Neural crest cell (in vitro differentiated cells): ENCODE data around the gene LRP3. TPM values are rescaled to one million over a fixed set of nuclear protein-coding genes. Genes with fewer than 3 reads are reported as not detected.
"Not testable (repeated sequence)": the region's sequence is repeated elsewhere in the genome, so short reads cannot be mapped to it uniquely, and the experiment has no call there.

Experiments
- DNase-seq: peaks from one replicate; pipeline ENCODE4 v3.0.0; 2021; ENCODE audit warnings: low read depth, mixed read lengths, low spot score
- H3K27ac Mint-ChIP-seq: one replicate; pipeline ENCODE4 v1.8.0; 2021; ENCODE audit warnings: mild to moderate bottlenecking, mixed read lengths; ENCODE audit not compliant: unreplicated experiment
- H3K27me3 Mint-ChIP-seq: 2 replicates; pipeline ENCODE4 v1.8.0; 2021; ENCODE audit warnings: low read depth, mild to moderate bottlenecking, mixed read lengths
- H3K36me3 Mint-ChIP-seq: 2 replicates; pipeline ENCODE4 v1.8.0; 2021; ENCODE audit warnings: low read depth, mild to moderate bottlenecking, mixed read lengths
- H3K4me1 Mint-ChIP-seq: 2 replicates; pipeline ENCODE4 v1.8.0; 2021; ENCODE audit warnings: mixed read lengths
- H3K4me3 Mint-ChIP-seq: one replicate; pipeline ENCODE4 v1.8.0; 2021; ENCODE audit warnings: mild to moderate bottlenecking, mixed read lengths
- H3K9me3 Mint-ChIP-seq: 2 replicates; pipeline ENCODE4 v1.8.0; 2021; ENCODE audit warnings: mixed read lengths
- long read RNA-seq: library from polyadenylated mRNA; unstranded; transcript quantifications from one replicate; pipeline ENCODE4 v2.0.0, GENCODE V29; 2020
- total RNA-seq: library from RNA; stranded (reverse); gene quantifications from 2 replicates; pipeline ENCODE4 v1.2.1, GENCODE V29; 2021
- TF ChIP-seq, protein P1 (sequence below): fragments of 200-600 bp; sonication (generic); conservative IDR thresholded peaks from 2 replicates; pipeline ENCODE4 v1.5.0; 2021; ENCODE audit warnings: antibody characterized with exemption, mild to moderate bottlenecking

LRP3 gene, protein sequence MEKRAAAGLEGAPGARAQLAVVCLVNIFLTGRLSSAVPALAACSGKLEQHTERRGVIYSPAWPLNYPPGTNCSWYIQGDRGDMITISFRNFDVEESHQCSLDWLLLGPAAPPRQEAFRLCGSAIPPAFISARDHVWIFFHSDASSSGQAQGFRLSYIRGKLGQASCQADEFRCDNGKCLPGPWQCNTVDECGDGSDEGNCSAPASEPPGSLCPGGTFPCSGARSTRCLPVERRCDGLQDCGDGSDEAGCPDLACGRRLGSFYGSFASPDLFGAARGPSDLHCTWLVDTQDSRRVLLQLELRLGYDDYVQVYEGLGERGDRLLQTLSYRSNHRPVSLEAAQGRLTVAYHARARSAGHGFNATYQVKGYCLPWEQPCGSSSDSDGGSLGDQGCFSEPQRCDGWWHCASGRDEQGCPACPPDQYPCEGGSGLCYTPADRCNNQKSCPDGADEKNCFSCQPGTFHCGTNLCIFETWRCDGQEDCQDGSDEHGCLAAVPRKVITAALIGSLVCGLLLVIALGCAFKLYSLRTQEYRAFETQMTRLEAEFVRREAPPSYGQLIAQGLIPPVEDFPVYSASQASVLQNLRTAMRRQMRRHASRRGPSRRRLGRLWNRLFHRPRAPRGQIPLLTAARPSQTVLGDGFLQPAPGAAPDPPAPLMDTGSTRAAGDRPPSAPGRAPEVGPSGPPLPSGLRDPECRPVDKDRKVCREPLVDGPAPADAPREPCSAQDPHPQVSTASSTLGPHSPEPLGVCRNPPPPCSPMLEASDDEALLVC
- 79.6 and 85.6 TPM in 2 replicates for total RNA-seq
- long read RNA-seq, partial matches to known transcripts, result 0 of 1 reads
- long read RNA-seq, other reads (novel, unspliced or antisense), result 1 of 1 reads

DNA sequence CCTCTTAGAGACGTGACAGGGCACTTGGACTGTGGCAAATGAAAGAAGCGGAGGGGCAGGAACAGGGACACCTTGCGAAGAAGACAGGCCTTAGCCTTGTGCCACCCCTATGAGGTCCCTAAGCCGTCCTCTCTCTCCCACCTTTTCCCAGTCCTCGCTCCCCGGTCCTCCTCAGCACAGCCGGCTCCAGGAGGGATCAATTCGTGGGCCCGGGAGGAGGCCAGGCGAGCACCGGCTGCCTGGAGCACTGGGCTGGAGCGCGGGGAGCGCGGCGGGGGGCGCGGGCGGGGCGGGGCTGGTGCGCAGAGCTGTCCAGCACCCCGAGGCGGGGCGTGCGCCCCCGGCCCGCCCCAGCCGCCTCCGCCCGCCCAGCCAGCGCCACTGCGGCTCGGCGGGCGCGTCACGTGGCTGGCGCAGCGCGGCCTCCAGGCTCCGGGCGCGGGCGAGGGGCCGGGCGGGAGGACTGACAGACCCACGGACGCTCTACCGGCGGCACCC lies at the start of gene LRP3:
Gene LRP3 (plus strand): TSS at position 466 of the 498 bp plus-strand sequence. CDS start 456 bp downstream, outside the sequence.
- Mint-ChIP-seq H3K4me3 (peak within 1 kb of the TSS; percentile 96), H3K9me3 (no peaks in the 10 kb centered on the region), H3K36me3 (no peaks in the 10 kb centered on the region), H3K27me3 (peaks cover 2% of the 10 kb centered on the region), H3K27ac (peak within 1 kb of the TSS; percentile 75), H3K4me1 (peaks cover 8% of the 10 kb centered on the region)
- TF ChIP-seq, protein P1, sequence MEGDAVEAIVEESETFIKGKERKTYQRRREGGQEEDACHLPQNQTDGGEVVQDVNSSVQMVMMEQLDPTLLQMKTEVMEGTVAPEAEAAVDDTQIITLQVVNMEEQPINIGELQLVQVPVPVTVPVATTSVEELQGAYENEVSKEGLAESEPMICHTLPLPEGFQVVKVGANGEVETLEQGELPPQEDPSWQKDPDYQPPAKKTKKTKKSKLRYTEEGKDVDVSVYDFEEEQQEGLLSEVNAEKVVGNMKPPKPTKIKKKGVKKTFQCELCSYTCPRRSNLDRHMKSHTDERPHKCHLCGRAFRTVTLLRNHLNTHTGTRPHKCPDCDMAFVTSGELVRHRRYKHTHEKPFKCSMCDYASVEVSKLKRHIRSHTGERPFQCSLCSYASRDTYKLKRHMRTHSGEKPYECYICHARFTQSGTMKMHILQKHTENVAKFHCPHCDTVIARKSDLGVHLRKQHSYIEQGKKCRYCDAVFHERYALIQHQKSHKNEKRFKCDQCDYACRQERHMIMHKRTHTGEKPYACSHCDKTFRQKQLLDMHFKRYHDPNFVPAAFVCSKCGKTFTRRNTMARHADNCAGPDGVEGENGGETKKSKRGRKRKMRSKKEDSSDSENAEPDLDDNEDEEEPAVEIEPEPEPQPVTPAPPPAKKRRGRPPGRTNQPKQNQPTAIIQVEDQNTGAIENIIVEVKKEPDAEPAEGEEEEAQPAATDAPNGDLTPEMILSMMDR, result no peak
- peak; percentile 43 for DNase-seq

DNA sequence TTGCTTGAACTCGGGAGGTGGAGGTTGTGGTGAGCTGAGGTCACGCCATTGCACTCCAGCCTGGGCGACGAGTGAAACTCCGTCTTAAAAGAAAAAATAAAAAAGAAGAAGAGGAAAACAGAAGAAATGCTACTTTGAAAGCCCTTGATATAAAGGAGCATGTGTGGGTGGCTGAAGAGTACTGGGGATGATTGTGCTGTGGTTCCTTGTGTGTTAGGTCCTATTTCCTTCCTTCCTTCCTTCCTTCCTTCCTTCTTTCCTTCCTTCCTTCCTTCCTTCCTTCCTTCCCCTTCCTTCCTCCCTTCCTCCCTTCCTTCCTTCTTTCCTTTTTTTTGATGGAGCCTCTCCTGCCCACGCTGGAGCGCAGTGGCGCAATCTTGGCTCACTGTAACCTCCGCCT lies 47.9 kb upstream of the LRP3 start:
- no peak for DNase-seq
- TF ChIP-seq, protein P1, result no peak
- H3K4me1 Mint-ChIP-seq, result peaks cover 5% of the 10 kb centered on the region
- H3K4me3 Mint-ChIP-seq, result no peak overlapping the region
- no peaks in the 10 kb centered on the region for H3K9me3 Mint-ChIP-seq
- no peak overlapping the region for H3K27ac Mint-ChIP-seq
- H3K36me3 Mint-ChIP-seq, result no peaks in the 10 kb centered on the region
- H3K27me3 Mint-ChIP-seq, result peaks cover 2% of the 10 kb centered on the region

DNA sequence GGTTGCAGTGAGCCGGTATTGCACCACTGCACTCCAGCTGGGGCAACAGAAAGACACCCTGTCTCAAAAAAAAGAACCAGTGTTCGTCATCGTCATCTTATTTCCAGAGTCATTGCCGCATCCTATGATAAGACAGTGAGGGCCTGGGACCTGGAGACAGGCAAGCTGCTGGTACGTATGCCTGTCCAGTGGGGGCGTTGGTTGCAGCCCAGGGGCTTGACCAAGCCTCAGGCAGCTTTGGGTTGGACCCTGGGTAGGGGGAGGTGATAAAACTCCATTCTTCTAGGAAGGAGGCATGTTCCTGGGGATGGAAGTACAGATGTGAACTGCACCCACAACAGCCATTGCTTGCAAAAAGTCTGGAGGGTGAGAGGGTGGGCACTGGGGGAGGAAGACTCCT lies 46.6 kb upstream of the LRP3 start:
- TF ChIP-seq, protein P1, result no peak
- no peak for DNase-seq
- Mint-ChIP-seq H3K4me3 (no peak overlapping the region), H3K27ac (no peak overlapping the region), H3K36me3 (no peaks in the 10 kb centered on the region), H3K4me1 (peaks cover 5% of the 10 kb centered on the region), H3K9me3 (no peaks in the 10 kb centered on the region), H3K27me3 (peaks cover 2% of the 10 kb centered on the region)

DNA sequence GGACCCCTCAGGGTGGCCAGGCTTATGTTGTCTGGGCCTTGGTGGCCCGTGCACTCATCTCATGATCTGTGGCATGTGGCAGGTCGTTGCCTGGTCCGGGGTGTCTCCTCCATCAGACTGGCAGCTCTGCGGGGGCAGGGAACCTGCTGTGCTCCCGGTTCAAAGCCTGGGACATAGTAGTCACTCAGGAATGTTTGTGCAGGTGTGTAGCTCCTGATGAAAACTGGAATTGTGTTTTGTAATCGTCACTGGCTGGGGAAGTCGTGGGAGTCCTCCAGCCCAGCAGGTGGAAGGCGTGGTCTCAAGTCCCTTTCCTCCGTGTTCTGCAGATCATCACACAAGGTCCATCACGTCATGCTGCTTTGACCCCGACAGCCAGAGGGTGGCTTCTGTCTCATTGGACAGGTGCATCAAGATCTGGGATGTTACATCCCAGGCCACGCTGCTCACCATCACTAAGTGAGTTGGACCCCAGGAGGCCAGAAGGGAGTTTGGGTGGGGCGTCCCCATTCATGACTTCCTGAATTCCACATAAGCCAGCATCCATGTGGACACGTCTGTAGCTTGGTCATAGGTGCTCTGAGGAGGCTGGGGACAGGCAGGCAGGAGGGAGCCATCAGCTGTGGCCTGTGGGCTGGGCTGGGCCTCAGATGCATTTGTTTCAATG lies 43.1 kb upstream of the LRP3 start:
- no peak for DNase-seq
- Mint-ChIP-seq H3K4me1 (no peaks in the 10 kb centered on the region), H3K27ac (no peak overlapping the region), H3K9me3 (no peaks in the 10 kb centered on the region), H3K36me3 (no peaks in the 10 kb centered on the region), H3K4me3 (no peak overlapping the region), H3K27me3 (no peaks in the 10 kb centered on the region)
- TF ChIP-seq, protein P1, result no peak

DNA sequence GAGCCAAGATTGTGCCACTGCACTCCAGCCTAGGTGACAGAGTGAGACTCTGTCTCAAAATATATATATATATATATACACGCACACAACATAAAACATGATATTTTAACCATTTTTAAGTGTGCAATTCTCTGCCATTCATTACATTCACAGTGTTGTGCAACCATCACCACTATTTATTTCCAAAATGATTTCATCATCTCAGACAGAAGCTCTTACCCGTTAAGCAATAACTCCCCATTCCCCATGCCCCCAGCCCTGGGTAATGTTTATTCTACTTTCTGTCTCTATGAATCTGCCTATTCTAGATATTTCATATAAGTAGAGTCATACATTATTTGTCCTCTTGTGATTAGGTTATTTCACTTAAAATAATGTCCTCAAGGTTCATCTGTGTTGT lies 42.0 kb upstream of the LRP3 start:
- H3K4me3 Mint-ChIP-seq, result no peak overlapping the region
- no peak for DNase-seq
- TF ChIP-seq, protein P1, result no peak
- no peaks in the 10 kb centered on the region for H3K36me3 Mint-ChIP-seq
- no peak overlapping the region for H3K27ac Mint-ChIP-seq
- H3K9me3 Mint-ChIP-seq, result no peaks in the 10 kb centered on the region
- no peaks in the 10 kb centered on the region for H3K27me3 Mint-ChIP-seq
- no peaks in the 10 kb centered on the region for H3K4me1 Mint-ChIP-seq

DNA sequence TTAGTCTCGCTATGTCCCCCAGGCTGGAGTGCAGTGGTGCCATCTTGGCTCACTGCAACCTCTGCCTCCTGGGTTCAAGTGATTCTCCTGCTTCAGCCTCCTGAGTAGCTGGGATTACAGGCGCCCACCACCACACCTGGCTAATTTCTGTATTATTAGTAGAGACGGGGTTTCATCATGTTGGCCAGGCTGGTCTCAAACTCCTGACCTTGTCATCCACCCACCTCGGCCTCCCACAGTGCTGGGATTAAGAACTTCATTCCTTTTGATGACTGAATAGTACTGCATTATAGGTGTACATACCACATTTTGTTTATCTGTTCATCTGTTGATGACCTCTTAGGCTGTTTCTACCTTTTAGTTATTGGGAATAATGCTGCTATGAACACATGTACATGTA lies 41.5 kb upstream of the LRP3 start:
- not testable (repeated sequence) for DNase-seq, H3K4me1 Mint-ChIP-seq, H3K36me3 Mint-ChIP-seq, H3K27me3 Mint-ChIP-seq, H3K9me3 Mint-ChIP-seq, H3K27ac Mint-ChIP-seq, H3K4me3 Mint-ChIP-seq

DNA sequence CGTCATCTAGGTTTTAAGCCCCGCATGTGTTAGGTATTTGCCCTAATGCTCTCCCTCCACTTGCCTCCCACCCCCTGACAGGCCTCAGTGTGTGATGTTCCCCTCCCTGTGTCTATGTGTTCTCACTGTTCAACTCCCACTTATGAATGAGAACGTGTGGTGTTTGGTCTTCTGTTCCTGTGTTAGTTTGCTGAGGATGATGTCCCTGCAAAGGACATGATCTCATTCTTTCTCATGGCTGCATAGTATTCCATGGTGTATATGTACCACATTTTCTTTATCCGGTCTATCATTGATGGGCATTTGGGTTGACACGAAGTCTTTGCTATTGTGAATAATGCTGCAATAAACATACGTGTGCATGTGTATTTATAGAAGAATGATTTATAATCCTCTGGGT lies 39.8 kb upstream of the LRP3 start:
- DNase-seq, H3K27ac Mint-ChIP-seq, H3K4me3 Mint-ChIP-seq, H3K9me3 Mint-ChIP-seq, H3K36me3 Mint-ChIP-seq, H3K27me3 Mint-ChIP-seq, H3K4me1 Mint-ChIP-seq: not testable (repeated sequence)
